ENCODE results near the gene LCE1A. TPM values are rescaled to one million over a fixed set of nuclear protein-coding genes. Genes with fewer than 3 reads are reported as not detected.

Gene LCE1A, protein sequence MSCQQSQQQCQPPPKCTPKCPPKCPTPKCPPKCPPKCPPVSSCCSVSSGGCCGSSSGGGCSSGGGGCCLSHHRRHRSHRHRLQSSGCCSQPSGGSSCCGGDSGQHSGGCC
- not detected in 2 replicates for total RNA-seq

DNA sequence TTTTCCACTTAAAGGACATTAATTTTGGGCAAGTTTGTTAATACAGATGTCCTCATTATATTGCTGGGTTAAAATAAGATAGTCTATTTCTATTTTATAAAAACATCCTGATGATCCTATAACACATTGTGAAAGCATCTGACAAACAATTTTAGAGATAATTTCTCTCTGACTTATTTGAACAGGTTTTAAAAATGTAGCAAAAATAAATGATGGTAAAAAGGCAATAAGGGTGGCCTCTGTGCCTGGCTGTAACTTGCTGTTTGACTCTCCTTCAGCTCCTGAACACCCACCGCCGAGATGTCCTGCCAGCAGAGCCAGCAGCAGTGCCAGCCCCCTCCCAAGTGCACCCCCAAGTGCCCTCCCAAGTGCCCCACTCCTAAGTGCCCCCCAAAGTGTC, at the start of gene LCE1A:
TSS of gene LCE1A (plus strand) at position 301 of the 400 bp plus-strand sequence. CDS start at position 301, 0 bp downstream.
- no peak for DNase-seq (ENCODE audit: low read depth, low spot score)

DNA sequence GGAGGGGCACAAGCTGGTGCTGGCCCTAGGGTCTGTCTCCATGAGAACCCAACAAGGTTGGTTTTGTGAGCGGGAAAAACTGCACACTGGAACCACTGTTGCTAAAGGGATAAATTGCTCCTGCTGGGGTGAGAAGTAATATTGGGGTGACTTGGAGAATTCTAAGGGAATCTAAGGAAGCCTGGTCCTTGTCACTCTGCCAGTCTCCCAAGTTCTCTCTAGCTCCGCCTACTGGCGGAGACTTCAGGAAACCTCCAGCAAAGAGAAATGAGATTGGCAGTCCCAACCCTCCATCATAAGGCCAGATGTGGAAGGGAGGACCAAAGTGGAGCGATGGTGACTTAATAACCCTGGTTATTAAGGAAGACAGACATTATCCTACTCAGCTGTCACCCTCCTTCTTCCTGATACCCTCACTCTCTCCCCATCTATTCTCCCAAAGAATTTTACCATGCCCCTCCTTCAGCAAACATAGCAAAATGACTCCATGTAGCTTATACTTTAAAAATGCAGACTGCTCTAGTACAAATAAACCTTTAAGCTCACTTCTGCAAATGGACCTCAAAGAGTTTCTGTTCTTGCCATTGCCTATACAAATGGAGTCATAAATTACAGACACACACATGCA, 49.6 kb upstream of the LCE1A start:
- no peak for DNase-seq (ENCODE audit: low read depth, low spot score)

DNA sequence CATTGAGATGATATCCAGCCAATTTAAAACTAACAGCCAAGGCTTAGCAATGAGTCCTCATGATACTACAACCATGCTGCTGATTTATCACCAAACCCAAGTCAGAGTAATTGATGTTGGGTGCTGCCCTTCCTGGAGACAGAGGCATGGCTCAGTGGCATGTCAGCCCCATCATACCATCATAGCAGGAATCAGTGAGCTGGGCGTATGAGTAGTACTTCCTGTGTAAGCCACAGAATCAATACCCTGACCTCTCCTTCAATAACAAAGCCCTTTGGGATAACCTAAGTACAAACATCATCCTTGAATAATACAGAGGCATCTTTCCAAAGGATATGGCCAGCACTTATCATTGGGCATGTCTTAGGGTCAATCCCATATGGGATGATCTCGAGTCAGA, 44.2 kb upstream of the LCE1A start:
- DNase-seq (ENCODE audit: low read depth, low spot score) = no peak

DNA sequence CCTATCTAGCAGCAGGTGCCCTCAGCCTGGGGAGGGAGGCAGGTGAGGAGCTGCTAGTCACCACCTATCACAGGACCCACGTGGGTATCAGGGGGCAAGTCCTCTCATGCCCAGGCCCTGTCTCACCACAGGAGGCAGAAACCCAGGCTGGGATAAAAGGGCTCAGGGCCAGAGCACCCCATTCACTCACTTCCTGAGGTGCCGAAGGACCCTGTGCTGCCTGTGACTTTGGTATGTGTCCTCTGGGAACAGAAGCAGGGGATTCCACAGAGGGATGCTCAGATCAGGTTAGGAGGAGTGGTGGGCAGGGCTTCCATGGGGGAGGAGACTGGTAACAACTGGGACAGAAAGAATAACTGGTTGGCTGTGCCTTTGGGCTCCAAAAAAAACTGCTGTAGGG, 41.2 kb upstream of the LCE1A start, which contains the start of gene LCE1E:
TSS of gene LCE1E (plus strand) at position 181 of the 400 bp plus-strand sequence. CDS start 1,043 bp downstream, outside the sequence.
- no peak for DNase-seq (ENCODE audit: low read depth, low spot score)

DNA sequence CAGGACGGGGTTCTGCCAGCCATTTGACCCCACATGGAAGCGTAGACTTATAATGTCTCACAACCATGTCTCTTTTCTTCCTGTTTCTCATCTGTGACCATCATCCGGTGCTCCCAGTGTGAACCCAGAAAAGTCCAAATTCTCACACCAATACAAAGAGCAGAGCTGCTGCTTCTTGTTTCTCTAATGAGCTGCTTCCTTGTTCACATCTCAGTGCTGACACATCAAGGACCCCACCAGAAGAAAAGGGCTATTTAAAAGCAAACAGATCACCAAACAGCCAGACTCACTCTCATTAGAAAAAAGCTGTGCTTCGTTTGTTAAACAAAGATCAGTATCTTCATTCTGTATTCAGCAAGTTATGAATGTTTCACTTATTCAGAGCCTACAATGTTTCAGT, 31.6 kb upstream of the LCE1A start:
- no peak for DNase-seq (ENCODE audit: low read depth, low spot score)

DNA sequence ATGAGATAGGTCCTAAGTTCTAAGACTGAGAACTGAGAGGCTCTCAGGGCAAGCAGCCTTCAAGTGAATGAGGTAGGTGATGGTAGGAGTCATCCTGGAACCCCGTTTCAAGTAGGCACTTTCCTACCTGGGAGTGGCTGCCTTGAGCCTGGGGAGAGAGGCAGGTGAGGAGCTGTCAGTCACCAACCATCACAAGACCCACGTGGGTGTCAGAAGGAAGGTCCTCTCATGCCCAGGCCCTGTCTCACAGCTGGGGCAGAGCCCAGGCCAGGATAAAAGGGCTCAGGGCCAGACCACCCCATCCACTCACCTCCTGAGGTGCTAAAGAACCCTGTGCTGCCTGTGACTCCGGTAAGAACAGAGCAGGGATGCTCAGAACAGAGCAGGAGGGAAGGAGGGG, 30.9 kb upstream of the LCE1A start, which contains the start of gene LCE1D:
TSS of gene LCE1D (plus strand) at position 301 of the 400 bp plus-strand sequence. CDS start 1,074 bp downstream, outside the sequence.
- DNase-seq (ENCODE audit: low read depth, low spot score) = no peak

DNA sequence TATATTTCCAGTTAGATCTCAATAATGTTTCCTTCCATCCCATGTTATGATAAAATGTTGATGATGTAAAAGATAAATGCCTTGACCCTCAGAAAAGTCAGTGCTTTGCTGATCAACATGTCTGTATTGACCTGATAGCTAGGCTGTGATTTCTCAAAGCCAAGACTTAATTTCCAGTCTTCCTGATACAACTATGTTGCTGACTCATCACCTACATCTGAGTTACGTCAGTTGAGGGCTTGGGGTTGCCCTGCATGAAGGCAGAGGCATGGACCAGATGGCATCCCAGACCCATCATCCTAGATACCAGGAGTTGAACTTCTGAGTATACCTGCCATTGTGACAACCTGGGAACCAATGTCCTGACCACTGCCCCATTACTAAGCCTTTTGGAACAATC, 25.9 kb upstream of the LCE1A start:
- DNase-seq (ENCODE audit: low read depth, low spot score) = no peak

DNA sequence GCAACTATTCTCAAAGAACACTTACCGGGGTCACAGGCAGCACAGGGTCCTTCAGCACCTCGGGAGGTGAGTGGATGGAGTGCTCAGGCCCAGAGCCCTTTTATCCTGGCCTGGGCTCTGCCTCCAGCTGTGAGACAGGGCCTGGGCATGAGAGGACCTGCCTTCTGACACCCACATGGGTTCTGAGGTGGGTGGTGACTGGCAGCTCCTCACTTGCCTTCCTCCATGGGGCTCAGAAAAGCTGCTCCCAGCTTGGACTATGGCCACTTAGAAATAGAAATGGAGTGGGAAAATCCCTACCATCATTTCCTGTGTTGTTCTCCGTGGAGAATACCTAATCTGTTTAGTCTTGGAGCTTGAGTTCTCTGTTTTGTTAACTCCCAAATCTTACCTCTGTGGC, 20.7 kb upstream of the LCE1A start, which contains the start of gene LCE1C:
TSS of gene LCE1C (minus strand) at position 76 of the 400 bp plus-strand sequence. CDS start 1,173 bp downstream, outside the sequence.
- no peak for DNase-seq (ENCODE audit: low read depth, low spot score)

DNA sequence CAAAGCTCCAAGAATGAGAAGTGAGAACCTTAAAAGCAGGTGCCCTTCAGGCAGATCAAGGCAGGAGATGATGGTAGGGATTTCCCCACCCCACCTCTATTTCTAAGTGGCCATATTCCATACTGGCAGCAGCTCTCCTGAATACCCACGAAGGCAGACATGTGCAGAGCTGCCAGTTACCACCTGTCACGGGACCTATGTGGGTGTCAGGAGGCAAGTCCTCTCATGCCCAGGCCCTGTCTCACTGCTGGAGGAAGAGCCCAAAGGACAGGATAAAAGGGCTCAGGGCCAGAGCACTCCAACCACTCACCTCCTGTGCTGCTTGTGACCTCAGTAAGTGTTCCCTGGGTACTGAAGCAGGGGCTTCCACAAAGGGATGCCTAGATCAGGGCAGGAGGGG, 16.2 kb upstream of the LCE1A start:
- no peak for DNase-seq (ENCODE audit: low read depth, low spot score)

DNA sequence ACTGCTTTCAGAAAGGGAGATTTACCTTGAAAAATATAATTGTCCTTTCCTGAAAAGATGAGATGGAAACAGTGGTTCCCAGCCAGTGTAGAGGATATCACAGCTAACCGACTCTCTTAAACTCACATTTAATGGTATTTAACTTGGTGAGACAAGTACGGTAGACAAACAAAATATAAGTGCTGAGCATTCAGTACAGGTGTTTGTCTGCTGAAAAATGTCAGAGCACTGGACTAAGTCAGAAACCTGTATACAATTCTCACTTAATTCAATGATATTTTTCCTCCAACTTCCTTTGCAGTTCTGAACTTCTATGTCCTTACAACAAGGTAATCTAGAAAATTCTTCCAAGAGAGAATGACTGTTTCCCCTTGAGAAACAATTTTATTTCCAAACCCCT, 15.6 kb upstream of the LCE1A start, which contains the start of gene LCE1B:
TSS of gene LCE1B (plus strand) at position 301 of the 400 bp plus-strand sequence. CDS start 476 bp downstream, outside the sequence.
- no peak for DNase-seq (ENCODE audit: low read depth, low spot score)

DNA sequence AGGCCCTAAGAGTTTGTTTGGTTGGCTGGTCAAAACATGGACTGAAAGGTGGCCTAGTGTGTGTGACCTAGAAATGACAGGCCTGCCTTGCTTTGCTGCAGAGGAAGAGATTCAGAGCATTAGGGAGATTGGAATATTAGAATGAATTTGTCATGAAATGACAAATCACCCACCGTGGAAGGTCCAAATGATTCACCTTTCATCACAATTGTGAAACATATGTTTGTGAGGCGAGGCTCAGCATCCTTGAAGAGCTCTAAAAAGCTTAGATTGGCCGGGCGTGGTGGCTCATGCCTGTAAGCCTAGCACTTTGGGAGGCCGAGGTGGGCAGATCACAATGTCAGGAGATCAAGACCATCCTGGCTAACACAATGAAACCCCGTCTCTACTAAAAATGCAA, 10.0 kb upstream of the LCE1A start:
- DNase-seq (ENCODE audit: low read depth, low spot score) = no peak

DNA sequence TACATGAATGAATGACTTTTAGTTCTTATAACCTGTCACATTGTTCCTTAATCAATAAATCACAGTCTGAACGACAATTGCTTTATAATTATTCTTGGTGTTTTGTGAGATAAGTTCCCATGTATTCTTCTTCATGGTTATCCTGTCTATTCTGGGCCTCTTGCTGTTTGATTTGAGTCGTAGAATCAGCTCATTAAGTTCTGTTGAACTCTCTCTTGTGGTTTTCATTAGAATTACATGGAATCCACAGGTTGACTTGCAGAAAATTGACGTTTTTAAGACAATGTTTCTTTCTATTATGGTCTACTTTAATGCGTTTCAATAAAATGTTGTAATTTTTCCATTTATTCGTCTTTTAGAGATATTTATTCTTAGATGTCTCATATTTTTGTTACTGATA, 4.0 kb upstream of the LCE1A start:
- DNase-seq (ENCODE audit: low read depth, low spot score) = no peak

DNA sequence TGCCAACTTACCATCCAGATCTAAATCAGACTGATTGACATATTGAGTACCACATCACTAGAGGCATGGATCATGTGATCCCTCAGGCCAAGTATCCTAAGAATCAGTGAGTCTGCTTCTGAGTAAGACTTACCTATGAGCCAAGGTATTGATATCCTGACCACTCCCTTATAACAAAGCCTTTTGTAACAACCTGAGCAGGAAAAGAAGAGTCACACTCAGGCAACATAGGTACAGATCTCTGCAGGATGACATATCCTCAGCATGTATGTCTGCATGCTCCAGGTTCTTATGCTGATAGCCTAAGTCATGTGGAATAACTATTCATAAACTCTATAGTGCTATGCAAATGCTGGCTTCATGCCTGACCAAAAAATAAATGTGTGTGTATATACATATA, 2.3 kb upstream of the LCE1A start:
- no peak for DNase-seq (ENCODE audit: low read depth, low spot score)

DNA sequence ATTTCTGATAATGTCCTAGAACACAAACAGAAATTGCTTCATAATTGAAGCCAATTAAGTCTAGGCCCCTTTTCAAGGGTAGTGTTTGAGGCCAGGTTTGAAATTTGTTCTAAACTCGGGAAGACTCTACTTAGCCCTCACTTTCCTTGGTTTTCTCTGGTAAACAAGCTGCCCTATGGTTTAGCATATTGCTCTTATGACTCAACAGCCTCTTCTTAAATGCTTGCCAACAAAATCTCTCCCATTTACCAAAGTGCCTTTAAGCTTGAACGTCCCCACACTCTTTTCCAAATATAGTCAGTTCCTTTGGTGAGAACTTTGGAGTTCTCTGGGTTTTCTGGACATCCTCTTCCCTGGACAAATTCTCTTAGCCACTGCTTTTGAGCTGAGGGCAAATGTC, 9.6 kb downstream of the LCE1A start:
- no peak for DNase-seq (ENCODE audit: low read depth, low spot score)

DNA sequence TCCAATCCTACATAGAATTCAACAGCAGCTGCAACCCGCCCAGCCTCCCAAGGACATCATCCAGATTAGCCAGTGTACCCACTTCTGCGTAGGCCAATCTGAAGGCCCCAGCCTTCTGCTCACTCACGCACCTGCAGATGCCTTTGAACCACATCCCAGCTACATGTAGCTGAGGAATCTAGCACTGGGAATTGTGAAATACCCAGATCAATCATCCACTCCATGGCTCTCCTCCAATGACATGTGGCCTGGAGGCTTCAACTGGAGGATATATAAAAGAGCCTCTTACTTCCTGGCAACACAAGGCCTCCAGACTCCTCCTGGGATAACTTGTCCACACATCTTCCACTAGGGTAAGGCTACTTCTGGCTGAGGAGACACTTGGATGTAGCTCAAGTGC, 15.3 kb downstream of the LCE1A start, which contains the start of gene LCE6A:
TSS of gene LCE6A (plus strand) at position 301 of the 400 bp plus-strand sequence. CDS start 665 bp downstream, outside the sequence.
- DNase-seq (ENCODE audit: low read depth, low spot score) = no peak

DNA sequence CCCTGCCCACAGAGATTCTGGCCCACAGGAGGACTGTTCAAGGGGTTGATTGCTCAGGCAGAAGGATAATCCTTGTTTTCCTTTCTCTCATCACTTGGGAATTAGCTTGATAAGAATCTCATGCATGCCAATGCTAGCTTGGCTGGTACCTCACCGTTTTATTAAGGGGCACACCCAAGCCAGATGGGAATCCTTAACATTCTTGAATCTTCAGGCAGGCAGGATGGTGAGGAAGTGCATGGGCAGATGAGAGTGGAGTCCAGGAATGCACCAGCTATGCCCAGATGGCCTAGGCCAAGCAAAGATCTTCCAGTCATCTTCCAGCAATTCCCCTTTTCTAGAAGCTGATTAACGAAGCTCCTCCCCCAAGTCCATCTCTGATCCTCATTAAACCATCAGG, 28.4 kb downstream of the LCE1A start:
- no peak for DNase-seq (ENCODE audit: low read depth, low spot score)

DNA sequence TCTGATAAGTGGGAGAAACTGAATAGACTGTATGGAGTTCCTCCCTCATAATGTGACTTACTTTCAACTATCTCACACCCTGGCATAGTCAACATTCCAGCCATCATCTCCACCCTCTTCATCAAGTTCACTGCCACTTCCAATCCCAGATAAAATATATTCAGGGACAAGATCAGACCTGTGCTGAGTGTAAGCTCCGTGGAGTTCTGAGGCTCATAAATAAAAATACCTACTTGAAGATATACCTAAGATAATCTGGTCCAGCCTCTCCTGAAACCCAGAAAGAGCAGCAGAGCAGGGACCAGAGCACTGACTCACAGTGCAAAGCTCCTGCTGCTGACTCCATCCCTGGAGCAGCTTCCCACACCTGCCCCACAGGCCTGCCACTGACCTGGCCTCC, 30.8 kb downstream of the LCE1A start:
- DNase-seq (ENCODE audit: low read depth, low spot score) = no peak

DNA sequence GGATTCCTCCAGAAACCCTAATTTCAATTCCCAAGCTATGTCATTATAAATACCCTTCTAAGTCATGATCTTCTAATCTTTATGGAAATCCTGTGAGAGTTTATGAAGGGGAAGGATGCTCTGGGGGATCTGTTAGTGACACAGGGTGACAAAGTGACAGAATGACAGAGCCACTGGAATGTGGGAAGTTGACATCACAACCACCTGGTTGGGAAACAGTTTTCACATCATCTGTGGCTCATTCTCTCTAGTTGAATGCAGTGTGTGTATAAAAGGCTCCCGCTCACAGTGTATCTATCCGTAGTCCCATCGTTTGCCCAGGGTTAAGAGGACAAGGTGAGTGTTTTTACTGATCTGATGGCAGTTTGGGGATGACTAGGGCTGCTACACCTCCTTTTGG, 32.4 kb downstream of the LCE1A start, which contains the start of gene LCE7A:
TSS of gene LCE7A (plus strand) at position 301 of the 400 bp plus-strand sequence. CDS start 702 bp downstream, outside the sequence.
- DNase-seq (ENCODE audit: low read depth, low spot score) = no peak

DNA sequence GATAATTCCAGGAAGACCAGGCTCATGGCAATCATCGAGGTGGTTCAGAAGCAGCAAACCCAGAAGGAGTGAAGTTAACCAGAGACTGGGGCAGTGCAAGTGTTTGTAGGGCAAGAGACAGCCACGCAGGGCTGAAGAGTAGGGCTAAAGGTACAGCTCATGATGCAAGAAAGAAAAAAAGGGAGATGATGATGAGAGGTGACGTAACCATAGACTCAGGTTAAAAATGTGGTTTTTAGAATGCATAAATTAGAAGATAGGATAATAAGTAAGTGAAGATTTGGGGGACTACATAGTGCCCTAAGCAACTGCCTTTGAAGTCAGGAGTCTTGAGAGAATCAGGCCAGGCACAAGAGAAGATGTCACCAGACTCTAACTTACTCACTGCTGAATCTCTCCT, 32.9 kb downstream of the LCE1A start:
- no peak for DNase-seq (ENCODE audit: low read depth, low spot score)

DNA sequence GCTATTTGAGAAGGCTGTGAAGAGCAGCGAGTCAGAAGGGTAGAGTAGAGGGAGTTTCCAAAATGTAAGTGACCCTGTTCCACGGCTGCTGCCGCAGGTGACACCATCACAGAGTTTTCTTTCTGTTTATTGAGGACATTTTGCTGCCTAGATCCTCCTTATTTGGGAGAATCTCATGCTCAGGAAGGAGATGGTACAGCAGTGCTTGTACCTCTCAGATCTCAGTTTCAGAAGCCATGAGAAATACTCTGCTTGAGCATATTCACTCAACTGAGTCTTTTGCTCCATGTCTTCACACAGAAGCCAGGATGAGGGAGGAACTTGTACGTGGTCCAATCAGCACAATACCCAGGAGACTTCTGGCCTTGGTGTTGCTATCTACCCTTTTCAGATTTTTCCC, 34.1 kb downstream of the LCE1A start:
- DNase-seq (ENCODE audit: low read depth, low spot score) = no peak

DNA sequence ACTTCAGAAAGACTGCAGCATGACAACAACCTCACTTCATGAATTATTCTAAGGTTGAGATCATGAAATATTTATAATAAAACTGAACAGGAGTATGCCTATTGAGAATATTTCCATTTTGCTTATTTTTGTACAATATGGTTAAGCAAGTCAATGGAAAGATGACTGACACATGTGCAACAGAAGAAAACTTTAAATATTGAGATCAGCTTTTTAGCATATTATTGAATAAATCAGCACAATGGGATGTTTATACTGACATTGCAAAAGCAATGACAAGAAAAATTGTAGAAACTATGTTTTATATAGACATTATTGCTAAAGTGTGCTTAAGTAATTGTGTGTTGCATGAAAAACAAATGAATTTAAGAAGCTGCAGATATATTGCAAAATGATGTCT, 37.2 kb downstream of the LCE1A start:
- no peak for DNase-seq (ENCODE audit: low read depth, low spot score)

DNA sequence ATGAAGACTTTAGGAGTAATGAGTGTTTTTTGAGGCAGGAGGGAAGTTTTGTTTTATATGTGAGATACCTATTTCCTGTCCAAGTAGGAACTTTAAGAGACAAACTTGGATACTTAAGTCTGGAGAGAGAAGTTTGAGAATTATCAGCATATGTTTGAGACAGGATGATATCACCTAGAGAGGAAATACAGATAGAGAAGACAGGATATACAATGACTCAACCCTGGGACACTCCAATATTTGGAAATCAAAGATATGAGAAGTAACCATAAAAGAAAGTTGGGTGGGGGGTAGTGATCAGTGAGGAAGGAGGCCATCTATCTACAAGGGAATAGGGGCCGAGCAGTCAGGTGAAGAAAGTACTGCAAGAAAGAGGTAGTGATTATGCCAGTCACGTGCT, 39.0 kb downstream of the LCE1A start:
- no peak for DNase-seq (ENCODE audit: low read depth, low spot score)

Data from pulmonary artery endothelial cell (primary cell).